Fibroblast of villous mesenchyme (primary cell): ENCODE data around the gene HELZ2. TPM values are rescaled to one million over a fixed set of nuclear protein-coding genes. Genes with fewer than 3 reads are reported as not detected.

Experiments
- DNase-seq: peaks from one replicate; pipeline ENCODE4 v3.0.0-alpha.2; 2010; ENCODE audit warnings: low read depth
- H3K4me3 ChIP-seq: 2 replicates; pipeline ENCODE4 v1.5.1; 2011; ENCODE audit warnings: low read depth, mild to moderate bottlenecking, low read length
- total RNA-seq: library from RNA; depleted of rRNA; stranded (reverse); fragments of >200 nt; gene quantifications from 2 replicates; pipeline ENCODE4 v1.2.3, GENCODE V29; 2012
- TF ChIP-seq, protein P1 (sequence below): IDR thresholded peaks from 2 replicates; pipeline ENCODE4 v1.5.1; 2012; ENCODE audit warnings: low read depth, mild to moderate bottlenecking, low read length; ENCODE audit not compliant: insufficient read depth

HELZ2 gene
- total RNA-seq, 1 donor: 46.6 TPM

DNA sequence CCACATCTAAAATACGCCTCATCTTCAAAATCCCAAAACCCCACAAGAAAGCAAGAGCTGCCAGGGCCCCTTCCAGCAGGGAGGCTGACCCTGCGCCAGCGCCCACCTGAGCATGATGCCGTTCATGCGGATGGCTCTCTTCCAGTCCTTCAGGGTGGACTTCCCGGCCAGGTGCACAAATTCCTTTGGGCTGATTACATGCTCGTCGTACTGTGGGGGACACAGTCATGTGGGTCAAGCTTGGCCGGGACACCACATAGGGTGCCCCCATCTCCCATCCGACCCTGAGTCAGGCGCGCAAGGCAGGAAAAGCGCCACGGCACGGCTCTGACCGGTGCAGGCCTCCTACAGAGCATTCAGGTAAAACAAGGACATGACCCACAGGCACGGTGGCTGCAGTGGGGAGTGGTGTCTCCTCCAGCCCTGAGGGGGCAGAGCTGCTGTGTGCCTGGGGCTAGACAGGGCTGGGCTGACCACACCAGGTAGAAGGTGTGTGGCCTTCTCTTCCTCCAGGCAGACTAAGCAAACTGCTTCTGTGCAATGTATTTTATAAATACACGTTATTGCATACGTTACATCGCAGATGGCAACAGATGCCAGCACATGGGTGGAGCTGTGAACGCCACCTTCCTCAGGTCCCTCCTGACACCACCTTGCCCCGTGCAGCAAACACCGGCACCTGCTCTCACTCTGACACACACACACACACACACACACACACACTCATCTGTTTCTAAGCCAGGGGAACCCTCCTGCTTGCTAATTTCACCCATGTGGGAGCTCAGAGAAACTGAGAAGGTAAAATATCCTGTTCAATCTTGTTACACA, 23.8 kb upstream of the HELZ2 start:
- TF ChIP-seq, protein P1, sequence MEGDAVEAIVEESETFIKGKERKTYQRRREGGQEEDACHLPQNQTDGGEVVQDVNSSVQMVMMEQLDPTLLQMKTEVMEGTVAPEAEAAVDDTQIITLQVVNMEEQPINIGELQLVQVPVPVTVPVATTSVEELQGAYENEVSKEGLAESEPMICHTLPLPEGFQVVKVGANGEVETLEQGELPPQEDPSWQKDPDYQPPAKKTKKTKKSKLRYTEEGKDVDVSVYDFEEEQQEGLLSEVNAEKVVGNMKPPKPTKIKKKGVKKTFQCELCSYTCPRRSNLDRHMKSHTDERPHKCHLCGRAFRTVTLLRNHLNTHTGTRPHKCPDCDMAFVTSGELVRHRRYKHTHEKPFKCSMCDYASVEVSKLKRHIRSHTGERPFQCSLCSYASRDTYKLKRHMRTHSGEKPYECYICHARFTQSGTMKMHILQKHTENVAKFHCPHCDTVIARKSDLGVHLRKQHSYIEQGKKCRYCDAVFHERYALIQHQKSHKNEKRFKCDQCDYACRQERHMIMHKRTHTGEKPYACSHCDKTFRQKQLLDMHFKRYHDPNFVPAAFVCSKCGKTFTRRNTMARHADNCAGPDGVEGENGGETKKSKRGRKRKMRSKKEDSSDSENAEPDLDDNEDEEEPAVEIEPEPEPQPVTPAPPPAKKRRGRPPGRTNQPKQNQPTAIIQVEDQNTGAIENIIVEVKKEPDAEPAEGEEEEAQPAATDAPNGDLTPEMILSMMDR: no peak
- no peak overlapping the region for H3K4me3 ChIP-seq
- DNase-seq: no peak

DNA sequence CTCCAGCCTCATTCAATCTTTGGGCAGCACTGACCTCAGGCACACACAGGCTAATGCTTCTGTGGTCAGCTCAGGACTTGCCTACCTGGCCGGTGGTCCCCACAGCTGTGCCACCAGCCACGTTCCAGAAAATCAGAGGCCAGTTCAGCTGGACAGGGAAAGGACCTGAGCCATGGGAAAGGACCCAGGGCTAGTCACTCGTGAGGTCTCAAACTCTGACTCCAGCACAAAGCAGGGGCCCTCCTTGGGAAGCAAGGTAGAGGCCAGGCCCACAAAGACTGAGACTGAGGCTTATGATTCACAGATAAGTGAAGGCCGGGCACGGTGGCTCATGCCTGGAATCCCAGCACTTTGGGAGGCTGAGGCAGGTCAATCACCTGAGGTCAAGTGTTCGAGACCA, 22.4 kb upstream of the HELZ2 start:
- no peak overlapping the region for H3K4me3 ChIP-seq
- no peak for DNase-seq
- TF ChIP-seq, protein P1: no peak

DNA sequence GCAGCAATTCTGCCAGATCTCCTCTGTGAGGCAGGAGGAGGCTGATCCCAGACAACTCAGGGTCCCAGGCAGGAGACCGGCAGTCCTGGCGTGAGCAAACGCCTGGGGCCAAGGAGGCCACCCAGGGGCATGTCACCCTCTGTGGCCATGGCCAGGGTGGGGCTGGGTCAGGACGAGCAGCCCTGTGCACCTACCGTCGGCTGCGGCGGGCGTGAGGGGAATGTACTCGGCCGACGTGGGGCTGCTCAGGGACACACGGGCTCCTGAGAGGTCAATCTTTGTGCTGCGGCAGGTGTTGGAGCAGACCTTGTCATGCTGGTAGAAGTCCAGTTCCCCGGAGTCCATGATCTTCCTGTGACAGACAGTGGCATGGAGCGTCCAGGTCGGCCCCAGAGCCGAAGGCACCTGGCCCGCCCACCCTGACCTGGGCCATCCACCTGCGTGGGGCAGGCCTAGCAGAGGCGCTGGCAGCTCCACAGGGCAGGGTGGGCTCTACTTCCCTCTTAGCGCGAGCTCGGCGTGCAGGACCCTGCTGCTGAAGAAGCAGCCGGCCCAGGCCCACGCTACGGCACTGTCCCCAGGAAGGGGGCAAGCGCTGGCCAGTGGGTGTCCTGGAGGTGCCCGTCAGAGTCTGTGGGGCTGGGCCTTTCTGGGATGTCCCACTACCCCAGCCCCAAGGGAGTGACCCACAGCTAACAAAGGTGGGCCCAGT, 21.5 kb upstream of the HELZ2 start:
- H3K4me3 ChIP-seq: no peak overlapping the region
- TF ChIP-seq, protein P1: no peak
- DNase-seq: no peak

DNA sequence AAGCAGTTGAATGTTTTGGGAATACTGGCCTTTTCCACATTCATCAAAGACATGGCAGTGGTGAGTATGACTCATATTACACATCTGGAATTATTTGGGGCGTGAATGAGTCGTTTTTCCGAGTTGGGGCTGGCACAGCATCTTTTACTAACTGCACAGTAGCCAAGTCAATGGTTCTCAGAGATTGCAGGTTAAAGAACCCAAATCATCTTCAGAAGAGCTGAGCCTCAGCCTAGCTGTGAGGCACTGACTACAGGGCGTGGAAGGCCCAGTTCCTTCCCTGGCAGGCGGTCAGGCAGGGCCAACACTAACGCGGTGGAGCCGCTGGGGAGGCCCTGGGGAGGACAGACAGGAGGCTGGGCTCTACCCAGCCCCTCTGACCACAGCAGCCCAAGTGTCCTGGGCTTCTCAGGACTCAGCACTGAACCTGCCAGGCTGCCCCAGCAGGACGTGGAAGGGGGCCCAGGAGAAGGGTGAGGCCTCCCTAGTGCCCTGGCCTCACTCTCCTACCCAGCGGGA, 20.1 kb upstream of the HELZ2 start:
- DNase-seq: peak; percentile 55
- H3K4me3 ChIP-seq: no peak overlapping the region
- TF ChIP-seq, protein P1: no peak

DNA sequence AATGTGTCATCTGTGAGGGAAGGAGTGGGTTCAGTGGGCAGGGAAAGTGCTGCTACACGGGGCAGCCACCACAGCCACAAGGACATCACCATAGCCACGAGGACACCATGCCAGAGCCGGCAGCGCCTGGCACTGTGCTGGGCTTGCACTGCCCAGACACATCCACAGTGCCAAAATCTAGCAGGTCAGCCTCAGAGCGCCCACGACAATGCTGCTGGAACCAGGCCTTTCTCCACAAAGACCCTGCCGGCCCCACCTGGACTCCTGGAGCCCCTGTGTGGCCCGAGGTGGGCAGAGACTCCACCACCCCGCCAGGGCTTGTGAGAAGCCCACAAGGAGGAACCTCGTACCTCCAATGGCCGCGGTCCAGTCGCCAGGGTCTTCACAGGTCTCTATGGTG, 18.6 kb upstream of the HELZ2 start:
- H3K4me3 ChIP-seq: no peak overlapping the region
- DNase-seq: no peak
- TF ChIP-seq, protein P1: no peak

DNA sequence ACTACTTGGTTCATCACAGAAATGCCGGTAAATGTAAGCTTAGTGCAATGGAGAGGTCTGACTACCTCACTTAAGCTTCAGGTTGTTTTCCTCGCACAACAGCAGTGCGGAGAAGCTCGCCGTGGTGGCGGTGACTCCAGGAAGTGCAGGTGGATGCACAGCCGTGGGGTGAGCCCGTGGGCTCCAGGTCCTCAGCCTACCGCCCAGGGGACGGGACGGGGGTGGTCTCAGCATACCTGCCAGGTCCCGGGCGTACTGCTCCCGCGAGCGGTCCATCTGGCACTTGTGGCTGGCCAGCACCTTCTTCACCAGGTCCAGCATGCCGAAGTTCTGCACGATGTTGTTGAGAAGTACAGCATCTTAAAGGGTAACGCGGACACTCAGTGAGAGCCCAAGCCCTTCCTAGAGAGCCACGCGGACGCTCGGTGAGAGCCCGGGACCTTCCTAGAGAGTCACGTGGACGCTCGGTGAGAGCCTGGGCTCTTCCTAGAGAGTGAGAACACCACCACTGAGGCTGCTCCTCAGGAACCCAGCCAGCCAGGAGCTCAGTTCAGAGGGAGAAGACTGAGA, 17.8 kb upstream of the HELZ2 start:
- DNase-seq: no peak
- TF ChIP-seq, protein P1: no peak
- no peak overlapping the region for H3K4me3 ChIP-seq
